Right hindlimb (tissue), 1 donor: ENCODE measurements around the gene ETV3L.

Experiments used
- DNase-seq: peaks from one replicate; pipeline ENCODE4 v3.0.0-alpha.2; 2018

ETV3L gene

GRCh38 chr1:157131281-157131680 is 31.7 kb upstream of the ETV3L start:
- no peak for DNase-seq

- DNase-seq = no peak
These were observed 25.2 kb upstream of the ETV3L start for GRCh38 chr1:157124855-157125254.

- DNase-seq = no peak
These were observed 19.8 kb upstream of the ETV3L start for GRCh38 chr1:157119448-157119847.

- no peak for DNase-seq
These were observed 19.4 kb upstream of the ETV3L start for GRCh38 chr1:157119008-157119407.

- DNase-seq = no peak
These were observed 18.0 kb upstream of the ETV3L start for GRCh38 chr1:157117527-157118057.

- no peak for DNase-seq
These were observed 17.1 kb upstream of the ETV3L start for GRCh38 chr1:157116737-157117103.

- DNase-seq = no peak
These were observed 16.5 kb upstream of the ETV3L start for GRCh38 chr1:157115851-157116736.

- DNase-seq = no peak
These were observed 15.8 kb upstream of the ETV3L start for GRCh38 chr1:157115429-157115838.

GRCh38 chr1:157114183-157115121 is 14.8 kb upstream of the ETV3L start:
- DNase-seq = no peak

GRCh38 chr1:157113631-157114030 is 14.0 kb upstream of the ETV3L start:
- DNase-seq = no peak

- DNase-seq = no peak
These were observed 13.5 kb upstream of the ETV3L start for GRCh38 chr1:157113106-157113505.

- no peak for DNase-seq
These were observed 12.7 kb upstream of the ETV3L start for GRCh38 chr1:157112186-157112867.

- DNase-seq = no peak
These were observed 12.0 kb upstream of the ETV3L start for GRCh38 chr1:157111396-157112165.

GRCh38 chr1:157110686-157111085 is 11.1 kb upstream of the ETV3L start:
- no peak for DNase-seq

- no peak for DNase-seq
These were observed 10.4 kb upstream of the ETV3L start for GRCh38 chr1:157110003-157110402.

- DNase-seq = no peak
These were observed 8.8 kb upstream of the ETV3L start for GRCh38 chr1:157108448-157108847.

- no peak for DNase-seq
These were observed 8.1 kb upstream of the ETV3L start for GRCh38 chr1:157107702-157108101.

GRCh38 chr1:157106813-157107189 is 7.2 kb upstream of the ETV3L start:
- DNase-seq = no peak

- no peak for DNase-seq
These were observed 6.6 kb upstream of the ETV3L start for GRCh38 chr1:157105988-157106812.

GRCh38 chr1:157105298-157105987 is 5.8 kb upstream of the ETV3L start:
- DNase-seq = no peak
